ENCODE data around the gene ARL13B. TPM values are rescaled to one million over a fixed set of nuclear protein-coding genes. Genes with fewer than 3 reads are reported as not detected.

The ARL13B gene
- total and polyA plus RNA-seq, 2 of the 4 experiments (the other 2 are of a cell fraction): 2.7 to 3.0 TPM

GRCh38 chr3:94019659-94020058, 39.7 kb downstream of the ARL13B start:
- Histone ChIP-seq H3K4me3 (ENCODE audit: insufficient read depth, low read depth, low read length) (no peak overlapping the region), H3K4ac (ENCODE audit: low read depth, low read length) (no peak overlapping the region), H3K36me3 (ENCODE audit: control insufficient read depth, insufficient read depth, low read length) (no peaks in the 10 kb centered on the region), H3K4me2 (ENCODE audit: low read depth, low read length) (no peak overlapping the region), H2AK9ac (replicated peaks; ENCODE audit: low read depth, low read length, poor library complexity) (no peak overlapping the region), H2AK5ac (ENCODE audit: low read depth, low read length) (no peak overlapping the region), H3K9me1 (ENCODE audit: insufficient read depth, low read length) (no peaks in the 10 kb centered on the region), H4K20me1 (ENCODE audit: insufficient read depth, low read length) (no peaks in the 10 kb centered on the region), H4K5ac (ENCODE audit: low read depth, low read length) (no peak overlapping the region), H2BK5ac (ENCODE audit: low read depth, low read length, poor library complexity, severe bottlenecking) (no peak overlapping the region), H4K8ac (ENCODE audit: low read depth in 2 of 2, low read length in 2 of 2) (no peak overlapping the region), H3K27ac (ENCODE audit: insufficient read depth, low read length) (no peak overlapping the region), H3K18ac (ENCODE audit: low read depth, low read length) (no peak overlapping the region), H3K9ac (ENCODE audit: low read depth, low read length) (no peak overlapping the region), H3K14ac (replicated peaks; ENCODE audit: low read depth, low read length) (no peak overlapping the region), H3K27me3 (ENCODE audit: control insufficient read depth, insufficient read depth, low read length) (no peaks in the 10 kb centered on the region), H3K79me1 (ENCODE audit: low read depth in 1 of 2, low read length in 2 of 2) (no peaks in the 10 kb centered on the region), H3K56ac (ENCODE audit: extremely low read depth, insufficient read depth, low read length) (no peak overlapping the region), H4K91ac (ENCODE audit: insufficient read depth, low read depth, low read length) (no peak overlapping the region), H2AFZ (replicated peaks; ENCODE audit: low read length, poor library complexity) (no peak overlapping the region), H3K9me3 (ENCODE audit: control insufficient read depth, insufficient read depth, low read length) (no peaks in the 10 kb centered on the region), H2BK120ac (ENCODE audit: low read depth, low read length) (no peak overlapping the region), H3K23ac (ENCODE audit: low read depth, low read length) (no peak overlapping the region), H2BK20ac (ENCODE audit: low read depth, low read length) (no peak overlapping the region), H2BK15ac (ENCODE audit: low read depth, low read length) (no peak overlapping the region), H3K4me1 (ENCODE audit: control insufficient read depth, insufficient read depth, low read length) (no peaks in the 10 kb centered on the region)
- BruUV-seq (replicated peaks): no TSS peak
- dilution Hi-C loops (cut with HindIII; ENCODE audit: low sequenced_read_pairs, unreplicated experiment): no loop called here
- ATAC-seq (ENCODE audit: low read depth): no peak
- ChIA-PET POLR2A (ENCODE audit: unreplicated experiment) (no interaction called here), CTCF (no interaction called here)
- no peak for DNase-seq
- no peak for TF ChIP-seq POLR2A (IDR thresholded peaks at IDR 0.05; ENCODE audit: low read depth, low read length)
- no peak for TF ChIP-seq RAD21 (IDR thresholded peaks at IDR 0.05; ENCODE audit: low read length)
- TF ChIP-seq BHLHE40 (IDR thresholded peaks at IDR 0.05; ENCODE audit: low read depth, low read length): no peak
- no peak for TF ChIP-seq RFX5 (IDR thresholded peaks at IDR 0.05; ENCODE audit: low read depth, low read length)
- no peak for TF ChIP-seq ELK1 (IDR thresholded peaks at IDR 0.05; ENCODE audit: borderline replicate concordance, low read depth, low read length)
- no peak for TF ChIP-seq CEBPB (IDR thresholded peaks at IDR 0.05; ENCODE audit: low read depth, low read length)
- no peak for TF ChIP-seq USF2 (IDR thresholded peaks at IDR 0.05; ENCODE audit: low read depth, low read length)
- no peak for TF ChIP-seq RCOR1 (IDR thresholded peaks at IDR 0.05; ENCODE audit: insufficient replicate concordance, low read length)
- TF ChIP-seq MAFK (IDR thresholded peaks at IDR 0.05; ENCODE audit: low read depth, low read length): no peak
- TF ChIP-seq SMC3 (IDR thresholded peaks at IDR 0.05; ENCODE audit: low read depth, low read length): no peak
- no peak for TF ChIP-seq FOS (IDR thresholded peaks at IDR 0.05; ENCODE audit: low read depth, low read length)
- TF ChIP-seq CTCF (conservative IDR thresholded peaks at IDR 0.05; ENCODE audit: low read depth, low read length): no peak
- no peak for TF ChIP-seq CHD1 (IDR thresholded peaks at IDR 0.05; ENCODE audit: low read depth, low read length)
- TF ChIP-seq MAZ (IDR thresholded peaks at IDR 0.05; ENCODE audit: borderline replicate concordance, low read depth, low read length): no peak
- no peak for TF ChIP-seq MXI1 (IDR thresholded peaks at IDR 0.05; ENCODE audit: borderline replicate concordance, low read depth, low read length)
- no peak for TF ChIP-seq NFE2L2 (IDR thresholded peaks at IDR 0.05; ENCODE audit: low read depth, low read length)
- in situ Hi-C loops (cut with MboI; ENCODE audit: low sequenced_read_pairs): no loop called here
- intact Hi-C loops (cut with micrococcal nuclease): no loop called here
- WGBS, 2 experiments (ENCODE audit: extremely low coverage in 2 of 2, insufficient read length in 1 of 2): no CpG with 5 or more reads among the region's 2 CpGs

All from IMR-90 (cell line).